Memory B cell (primary cell): Measurements from ENCODE around the gene PTAR1.

ENCODE experiments used
- ATAC-seq: fragments of 150-1000 bp; cut with Tn5 transposase; 2 replicates; pipeline ENCODE4 v1.10.0; 2021; ENCODE audit warnings: low read depth, mild to moderate bottlenecking, moderate library complexity
- DNase-seq, 2 donors: peaks; one replicate each; pipeline ENCODE4 v3.0.0; 2022; ENCODE audit warnings: low spot score in 2 of 2
- H3K27ac Mint-ChIP-seq: one replicate; pipeline ENCODE4 v1.8.0; 2022; ENCODE audit warnings: mild to moderate bottlenecking, moderate library complexity, mixed read lengths
- H3K27me3 Mint-ChIP-seq: one replicate; pipeline ENCODE4 v1.8.0; 2022; ENCODE audit warnings: mixed read lengths
- H3K36me3 Mint-ChIP-seq: one replicate; pipeline ENCODE4 v1.8.0; 2022; ENCODE audit warnings: mild to moderate bottlenecking, mixed read lengths
- H3K4me1 Mint-ChIP-seq: one replicate; pipeline ENCODE4 v1.8.0; 2022; ENCODE audit warnings: mixed read lengths
- H3K4me3 Mint-ChIP-seq: one replicate; pipeline ENCODE4 v1.8.0; 2022; ENCODE audit warnings: mild to moderate bottlenecking, moderate library complexity, mixed read lengths
- H3K9me3 Mint-ChIP-seq: one replicate; pipeline ENCODE4 v1.8.0; 2022; ENCODE audit warnings: mixed read lengths

Gene PTAR1

GRCh38 chr9:69674716-69675438 is 84.9 kb downstream of the PTAR1 start:
- Mint-ChIP-seq H3K9me3 (no peaks in the 10 kb centered on the region), H3K4me3 (no peak overlapping the region)

GRCh38 chr9:69674112-69674685 is 85.6 kb downstream of the PTAR1 start:
- Mint-ChIP-seq H3K36me3 (no peaks in the 10 kb centered on the region), H3K9me3 (no peaks in the 10 kb centered on the region), H3K27me3 (peaks cover 15% of the 10 kb centered on the region), H3K4me3 (no peak overlapping the region), H3K27ac (no peak overlapping the region), H3K4me1 (peaks cover 3% of the 10 kb centered on the region)
- DNase-seq (no peak), ATAC-seq (no peak)

More at GRCh38 chr9:69674716-69675438, 84.9 kb downstream of the PTAR1 start:
- no peak for ATAC-seq
- Mint-ChIP-seq H3K27me3 (peaks cover 15% of the 10 kb centered on the region), H3K27ac (no peak overlapping the region), H3K36me3 (no peaks in the 10 kb centered on the region), H3K4me1 (peaks cover 3% of the 10 kb centered on the region)
- DNase-seq = no peak

GRCh38 chr9:69673311-69673640 is 86.5 kb downstream of the PTAR1 start:
- no peak for ATAC-seq
- peaks cover 15% of the 10 kb centered on the region for H3K27me3 Mint-ChIP-seq

GRCh38 chr9:69672596-69673310 is 87.1 kb downstream of the PTAR1 start:
- Mint-ChIP-seq H3K36me3 (no peaks in the 10 kb centered on the region), H3K9me3 (no peaks in the 10 kb centered on the region), H3K4me3 (peak overlapping the region; percentile 78), H3K27me3 (peaks cover 15% of the 10 kb centered on the region), H3K27ac (no peak overlapping the region), H3K4me1 (peaks cover 3% of the 10 kb centered on the region)
- DNase-seq (peak; percentile 44 to 62), ATAC-seq (peak; percentile 86)

More at GRCh38 chr9:69673311-69673640, 86.5 kb downstream of the PTAR1 start:
- H3K4me3 Mint-ChIP-seq = no peak overlapping the region
- H3K9me3 Mint-ChIP-seq = no peaks in the 10 kb centered on the region
- no peaks in the 10 kb centered on the region for H3K36me3 Mint-ChIP-seq
- H3K27ac Mint-ChIP-seq = no peak overlapping the region
- DNase-seq = no peak
- H3K4me1 Mint-ChIP-seq = peaks cover 3% of the 10 kb centered on the region

GRCh38 chr9:69671879-69672595 is 87.8 kb downstream of the PTAR1 start, which contains the start of gene APBA1:
Gene APBA1, minus strand, starts transcription at chr9:69672371.
- Mint-ChIP-seq H3K4me3 (peak within 1 kb of the TSS; percentile 78), H3K4me1 (peaks cover 3% of the 10 kb centered on the region), H3K27ac (no peak within 1 kb of the TSS), H3K36me3 (no peaks in the 10 kb centered on the region), H3K9me3 (no peaks in the 10 kb centered on the region), H3K27me3 (peaks cover 15% of the 10 kb centered on the region)
- peak in 1 of 2 donors; percentile 22 for DNase-seq
- ATAC-seq = peak; percentile 52

GRCh38 chr9:69671311-69671878 is 88.4 kb downstream of the PTAR1 start:
- ATAC-seq (no peak), DNase-seq (no peak)
- no peaks in the 10 kb centered on the region for H3K36me3 Mint-ChIP-seq
- H3K27ac Mint-ChIP-seq = no peak overlapping the region
- peak overlapping the region; percentile 54 for H3K4me3 Mint-ChIP-seq
- H3K9me3 Mint-ChIP-seq = no peaks in the 10 kb centered on the region
- peaks cover 16% of the 10 kb centered on the region for H3K27me3 Mint-ChIP-seq
- H3K4me1 Mint-ChIP-seq = peaks cover 3% of the 10 kb centered on the region

GRCh38 chr9:69667306-69667705 is 92.5 kb downstream of the PTAR1 start:
- Mint-ChIP-seq H3K27me3 (peaks cover 18% of the 10 kb centered on the region), H3K4me1 (peaks cover 3% of the 10 kb centered on the region)

GRCh38 chr9:69660304-69660703 is 99.5 kb downstream of the PTAR1 start:
- no peaks in the 10 kb centered on the region for H3K36me3 Mint-ChIP-seq
- DNase-seq = no peak
- H3K9me3 Mint-ChIP-seq = no peaks in the 10 kb centered on the region
- no peak overlapping the region for H3K27ac Mint-ChIP-seq
- no peak overlapping the region for H3K4me3 Mint-ChIP-seq
- no peak for ATAC-seq
- peaks cover 7% of the 10 kb centered on the region for H3K27me3 Mint-ChIP-seq
- H3K4me1 Mint-ChIP-seq = no peaks in the 10 kb centered on the region

More at GRCh38 chr9:69667306-69667705, 92.5 kb downstream of the PTAR1 start:
- no peak for DNase-seq
- Mint-ChIP-seq H3K9me3 (no peaks in the 10 kb centered on the region), H3K36me3 (no peaks in the 10 kb centered on the region), H3K27ac (no peak overlapping the region), H3K4me3 (no peak overlapping the region)
- ATAC-seq = no peak
